Activated T-cell treated with anti-CD3 and anti-CD28 coated beads, Interleukin-2, amount 50 U/mL, for 72 hours (primary cell): ENCODE measurements around the gene PRR7. TPM values are rescaled to one million over a fixed set of nuclear protein-coding genes. Genes with fewer than 3 reads are reported as not detected.
A peak's percentile ranks its signal among the peaks of the same experiment; 100 is the strongest.

ENCODE experiments used
- ATAC-seq, 2 donors: fragments of 150-1000 bp; cut with Tn5 transposase; replicated peaks in 1 of 2; 2 replicates each; pipeline ENCODE4 v1.10.0; 2021; ENCODE audit warnings: moderate library complexity in 2 of 2, mild to moderate bottlenecking in 1 of 2
- DNase-seq, 2 donors: peaks; one replicate each; pipeline ENCODE4 v3.0.0; 2021 to 2022; ENCODE audit warnings: mixed read lengths in 1 of 2
- H3K27ac Mint-ChIP-seq: one replicate; pipeline ENCODE4 v1.8.0; 2022; ENCODE audit warnings: mild to moderate bottlenecking, moderate library complexity, mixed read lengths
- H3K27me3 Mint-ChIP-seq: one replicate; pipeline ENCODE4 v1.8.0; 2022; ENCODE audit warnings: low read depth, mixed read lengths
- H3K36me3 Mint-ChIP-seq, 2 donors: one replicate each; pipeline ENCODE4 v1.8.0; 2022; ENCODE audit warnings: mixed read lengths in 2 of 2, mild to moderate bottlenecking in 1 of 2; ENCODE audit not compliant: insufficient read depth in 2 of 2
- H3K4me1 Mint-ChIP-seq: one replicate; pipeline ENCODE4 v1.8.0; 2022; ENCODE audit warnings: low read depth, mixed read lengths
- H3K4me3 Mint-ChIP-seq, 2 donors: one replicate each; pipeline ENCODE4 v1.8.0; 2022; ENCODE audit warnings: mild to moderate bottlenecking in 2 of 2, mixed read lengths in 2 of 2, moderate library complexity in 2 of 2
- H3K9me3 Mint-ChIP-seq, 2 donors: one replicate each; pipeline ENCODE4 v1.8.0; 2022; ENCODE audit warnings: mixed read lengths in 2 of 2
- total RNA-seq, 2 donors: library from RNA; stranded (reverse); gene quantifications; one replicate each; pipeline ENCODE4 v1.2.3, GENCODE V29; 2022

PRR7 gene
- total RNA-seq, 2 donors from 2014 or later = 12.1 to 16.0 TPM

DNA sequence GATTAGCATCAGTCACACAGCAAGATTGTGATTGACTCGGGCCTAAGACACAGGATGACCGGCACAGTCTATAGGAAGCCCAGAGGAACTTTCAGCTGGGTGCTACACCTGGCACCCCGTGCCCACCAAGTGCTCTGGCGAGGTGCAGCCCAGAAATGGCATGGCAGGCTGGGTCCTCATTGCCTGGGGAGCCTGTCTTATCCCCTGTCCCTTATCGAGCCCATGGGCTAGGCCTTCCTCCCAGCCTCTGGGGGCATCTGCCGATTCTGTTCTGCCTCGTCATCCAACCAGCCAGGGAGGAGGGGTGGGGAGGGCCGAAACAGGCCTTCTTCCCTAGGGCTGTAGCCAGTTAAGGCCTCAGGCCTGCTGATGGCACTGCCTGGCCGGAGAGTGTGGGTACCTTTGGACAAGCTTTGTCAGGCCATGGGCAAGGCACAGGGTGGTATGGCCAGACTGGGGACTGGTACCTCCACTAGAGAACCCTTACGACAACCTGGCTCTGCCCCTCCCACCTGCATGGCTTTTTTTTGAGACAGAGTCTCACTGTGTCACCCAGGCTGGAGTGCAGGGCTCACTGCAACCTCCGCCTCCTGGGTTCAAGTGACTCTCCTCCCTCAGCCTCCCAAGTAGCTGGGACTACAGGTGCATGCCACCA lies 18.6 kb upstream of the PRR7 start:
- Mint-ChIP-seq H3K27me3 (no peaks in the 10 kb centered on the region), H3K4me1 (peaks cover 60% of the 10 kb centered on the region), H3K27ac (peak overlapping the region; percentile 81), H3K4me3 (peak overlapping the region; percentile 93 to 95), H3K9me3 (no peaks in the 10 kb centered on the region), H3K36me3 (peaks cover 4 to 12% of the 10 kb centered on the region in 2 donors)
- DNase-seq = peak; percentile 54 to 55
- ATAC-seq = no peak

DNA sequence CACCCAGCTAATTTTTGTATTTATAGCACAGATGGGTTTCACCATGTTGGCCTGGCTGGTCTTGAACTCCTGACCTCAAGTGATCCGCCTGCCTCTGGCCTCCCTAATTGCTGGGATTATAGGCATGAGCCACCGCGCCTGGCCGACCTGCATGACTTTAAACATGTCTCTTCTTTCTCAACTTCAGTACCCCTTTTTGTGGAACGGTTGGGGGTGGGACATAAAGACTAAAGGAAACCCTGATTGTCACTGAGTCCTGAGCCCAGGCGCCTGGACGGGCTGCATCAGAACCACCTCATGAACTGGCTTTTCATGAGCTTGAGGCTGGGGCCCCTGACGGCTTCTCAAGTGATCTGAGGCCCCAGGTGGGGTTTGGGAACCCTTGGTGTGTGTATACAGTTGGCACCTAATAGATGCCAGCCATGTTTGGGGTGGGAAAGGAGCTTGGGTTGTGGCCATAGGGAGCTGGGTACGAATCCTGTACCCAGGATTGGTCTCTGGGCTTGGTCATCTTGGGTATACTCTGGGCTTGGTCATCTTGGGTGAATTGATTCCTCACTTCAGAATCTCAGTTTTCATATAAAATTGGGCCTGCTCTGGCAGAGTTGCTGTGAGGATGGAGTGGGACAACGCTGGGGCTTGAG lies 17.9 kb upstream of the PRR7 start:
- Mint-ChIP-seq H3K27ac (peak overlapping the region; percentile 90), H3K9me3 (no peaks in the 10 kb centered on the region), H3K4me3 (peak overlapping the region; percentile 93 to 95), H3K27me3 (no peaks in the 10 kb centered on the region), H3K36me3 (peaks cover 6 to 16% of the 10 kb centered on the region in 2 donors), H3K4me1 (peaks cover 66% of the 10 kb centered on the region)
- ATAC-seq (no peak), DNase-seq (no peak)

DNA sequence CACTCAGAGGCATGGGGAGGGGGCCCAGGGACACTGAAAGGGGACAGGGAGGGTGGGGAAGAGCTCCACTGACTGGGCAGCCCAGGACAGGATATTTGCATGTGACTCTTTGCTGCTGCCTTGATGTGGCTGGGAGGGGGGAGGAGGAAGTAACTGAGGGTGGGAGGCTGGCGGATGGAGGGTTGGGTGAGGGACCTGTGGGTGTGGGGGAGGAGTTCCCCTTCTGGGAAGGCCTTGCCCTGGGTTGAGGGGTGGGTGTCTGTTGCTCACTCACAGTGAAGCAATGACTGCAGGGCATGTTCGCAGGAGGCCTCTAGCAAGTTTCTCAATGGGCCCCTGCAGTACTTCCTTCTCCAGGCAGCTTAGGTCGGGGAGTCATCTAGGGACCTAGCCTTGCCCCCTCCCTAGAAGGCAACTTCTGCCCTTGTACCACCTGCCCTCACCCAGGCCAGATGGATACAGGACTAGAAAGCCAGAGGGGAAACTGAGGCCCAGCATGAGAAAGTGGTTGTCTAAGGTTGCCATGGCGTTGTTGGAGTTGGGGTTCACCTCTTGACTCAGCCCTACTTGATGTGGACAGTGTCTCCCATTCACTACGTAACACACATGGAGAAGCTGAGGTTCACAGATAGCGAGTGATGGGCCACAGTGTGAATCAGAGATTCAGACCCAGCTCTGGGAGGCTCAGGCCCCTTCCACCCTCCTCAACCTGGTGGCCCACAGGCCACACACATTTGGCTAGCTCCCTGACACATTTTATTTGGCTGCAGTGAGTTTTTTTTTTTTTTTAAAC lies 17.2 kb upstream of the PRR7 start:
- peak; percentile 91 to 97 for DNase-seq
- Mint-ChIP-seq H3K9me3 (no peaks in the 10 kb centered on the region), H3K36me3 (peaks cover 6 to 16% of the 10 kb centered on the region in 2 donors), H3K27me3 (no peaks in the 10 kb centered on the region), H3K4me3 (peak overlapping the region; percentile 93 to 95), H3K27ac (peak overlapping the region; percentile 90), H3K4me1 (peaks cover 74% of the 10 kb centered on the region)
- peak; percentile 47 to 52 for ATAC-seq

DNA sequence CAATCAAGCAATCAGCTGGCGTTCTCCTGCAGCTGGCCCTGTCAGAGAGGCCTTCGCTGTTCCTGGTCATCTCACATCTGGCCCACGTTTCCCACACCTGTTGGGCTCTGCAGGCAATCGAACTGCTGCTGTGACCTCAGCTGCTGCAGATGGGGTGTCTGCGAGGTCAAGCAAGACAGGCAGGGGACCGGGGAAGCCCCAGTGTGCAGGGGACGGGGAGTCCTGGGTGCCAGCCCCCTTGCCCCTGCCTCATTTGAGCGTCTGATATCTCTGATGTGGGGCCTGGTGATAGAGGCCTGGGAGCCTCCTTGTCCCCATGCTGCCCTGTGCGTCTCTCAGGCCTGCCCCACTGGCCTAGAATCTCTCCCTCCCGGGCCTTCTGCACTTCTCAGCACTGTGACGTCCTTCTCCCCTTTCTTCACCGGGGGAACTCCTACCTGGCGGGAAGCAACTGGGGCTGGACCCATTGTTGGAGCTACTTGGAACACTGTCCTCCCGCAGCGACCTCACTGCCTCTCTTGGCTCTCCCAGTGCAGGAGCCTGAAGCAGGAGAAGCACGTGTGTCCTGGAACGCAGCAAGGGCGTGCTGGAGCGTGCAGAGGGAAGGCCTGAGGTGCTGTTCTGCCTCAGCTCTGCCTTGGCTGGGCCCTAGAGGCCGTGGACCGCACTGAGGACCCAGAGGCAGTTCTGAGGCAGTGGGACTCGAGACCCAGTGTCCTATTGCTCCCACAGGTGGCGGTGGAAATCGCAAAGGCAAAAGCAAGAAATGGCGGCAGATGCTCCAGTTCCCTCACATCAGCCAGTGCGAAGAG lies 16.3 kb upstream of the PRR7 start:
- peaks cover 6 to 16% of the 10 kb centered on the region in 2 donors for H3K36me3 Mint-ChIP-seq
- peak overlapping the region; percentile 90 for H3K27ac Mint-ChIP-seq
- H3K9me3 Mint-ChIP-seq = no peaks in the 10 kb centered on the region
- no peaks in the 10 kb centered on the region for H3K27me3 Mint-ChIP-seq
- peak overlapping the region; percentile 93 to 95 for H3K4me3 Mint-ChIP-seq
- peaks cover 76% of the 10 kb centered on the region for H3K4me1 Mint-ChIP-seq
- DNase-seq (no peak), ATAC-seq (no peak)

DNA sequence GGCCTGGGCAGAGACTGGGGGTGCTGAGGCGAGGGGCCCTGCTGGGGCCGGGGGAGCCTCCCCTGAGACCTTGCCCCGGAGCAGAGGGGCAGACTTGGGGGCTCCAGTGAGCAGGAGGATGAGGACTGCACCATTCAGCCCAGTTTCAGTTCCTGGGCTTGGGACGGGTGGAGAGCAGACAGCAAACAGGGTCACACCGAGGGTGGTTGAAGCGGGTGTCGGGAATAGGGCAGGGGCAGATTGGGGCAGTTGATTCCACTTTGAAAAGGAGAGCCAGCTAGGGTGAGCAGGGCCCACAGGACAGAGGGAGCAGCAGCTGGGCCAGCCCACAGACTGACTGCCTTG lies 15.7 kb upstream of the PRR7 start:
- Mint-ChIP-seq H3K36me3 (peaks cover 6 to 16% of the 10 kb centered on the region in 2 donors), H3K9me3 (no peaks in the 10 kb centered on the region), H3K4me3 (peak overlapping the region; percentile 93 to 95), H3K4me1 (peaks cover 77% of the 10 kb centered on the region), H3K27ac (peak overlapping the region; percentile 91), H3K27me3 (no peaks in the 10 kb centered on the region)
- DNase-seq (no peak), ATAC-seq (no peak)

DNA sequence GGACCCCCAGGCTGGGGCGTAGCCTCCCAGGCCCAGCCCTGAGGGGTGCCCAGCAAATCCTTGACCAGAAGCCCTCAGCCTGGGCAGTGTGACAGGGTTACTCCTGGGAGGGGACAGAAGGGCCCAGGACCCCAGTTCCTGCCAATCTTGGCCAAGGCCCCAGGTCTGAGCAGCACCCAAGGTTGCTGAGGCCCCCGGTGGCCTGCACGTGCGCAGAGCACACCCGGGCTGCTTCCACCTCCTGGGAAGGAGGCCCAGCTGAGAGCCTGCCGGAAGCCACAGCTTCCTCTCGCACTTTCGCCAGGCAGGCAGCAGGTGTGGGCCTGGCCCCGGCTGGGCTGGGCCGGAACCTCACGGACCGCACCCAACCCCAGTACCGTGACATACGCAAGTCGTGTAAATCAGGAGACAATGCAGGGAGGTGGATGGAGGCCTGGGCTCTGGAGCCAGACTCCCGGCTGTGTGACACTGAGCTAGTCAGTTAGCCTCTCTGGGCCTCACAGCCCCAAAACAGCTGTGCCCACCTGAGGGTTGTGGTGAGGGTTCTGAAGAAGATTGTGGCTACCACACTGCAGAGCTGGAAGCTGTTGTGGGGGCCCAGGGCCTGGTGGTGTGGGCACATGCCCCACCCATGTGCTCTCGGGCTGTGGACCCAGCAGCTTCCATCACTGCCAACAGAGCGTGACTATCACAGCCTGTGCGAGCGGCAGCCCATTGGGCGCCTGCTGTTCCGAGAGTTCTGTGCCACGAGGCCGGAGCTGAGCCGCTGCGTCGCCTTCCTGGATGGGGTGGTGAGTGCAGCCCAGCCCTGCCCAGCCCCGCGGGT lies 15.1 kb upstream of the PRR7 start:
- Mint-ChIP-seq H3K36me3 (peaks cover 6 to 15% of the 10 kb centered on the region in 2 donors), H3K9me3 (no peaks in the 10 kb centered on the region), H3K27ac (peak overlapping the region; percentile 91), H3K4me1 (peaks cover 77% of the 10 kb centered on the region), H3K4me3 (peak overlapping the region; percentile 93 to 95), H3K27me3 (no peaks in the 10 kb centered on the region)
- DNase-seq (peak; percentile 72 to 86), ATAC-seq (peak; percentile 40 to 56)

DNA sequence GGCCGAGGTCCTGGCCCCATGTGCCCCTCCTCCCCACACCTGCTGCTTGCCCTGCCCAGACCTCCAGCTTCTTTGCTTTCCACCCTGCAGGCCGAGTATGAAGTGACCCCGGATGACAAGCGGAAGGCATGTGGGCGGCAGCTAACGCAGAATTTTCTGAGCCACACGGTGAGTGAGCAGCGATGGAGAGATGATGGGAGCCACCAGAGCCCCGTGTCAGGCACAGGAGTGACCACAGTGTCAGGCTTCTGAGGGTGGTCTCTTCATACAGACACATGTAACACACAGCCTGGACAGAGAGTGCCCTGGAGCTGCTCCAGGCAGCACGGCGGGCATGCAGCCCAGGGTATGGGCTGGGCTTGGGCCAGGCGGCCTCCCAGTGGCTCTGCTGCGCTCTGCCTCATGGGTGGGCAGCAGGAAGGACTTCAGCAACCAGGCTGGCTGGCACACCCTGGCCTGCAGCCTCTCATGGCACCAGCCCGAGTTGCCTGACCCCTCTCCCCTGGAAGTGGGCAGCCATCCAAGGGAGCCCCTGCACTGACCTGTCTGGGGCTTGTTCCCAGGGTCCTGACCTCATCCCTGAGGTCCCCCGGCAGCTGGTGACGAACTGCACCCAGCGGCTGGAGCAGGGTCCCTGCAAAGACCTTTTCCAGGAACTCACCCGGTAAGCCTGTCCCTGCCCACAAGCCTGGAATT lies 14.3 kb upstream of the PRR7 start:
- peak; percentile 1 to 4 for ATAC-seq
- peaks cover 9 to 20% of the 10 kb centered on the region in 2 donors for H3K36me3 Mint-ChIP-seq

DNA sequence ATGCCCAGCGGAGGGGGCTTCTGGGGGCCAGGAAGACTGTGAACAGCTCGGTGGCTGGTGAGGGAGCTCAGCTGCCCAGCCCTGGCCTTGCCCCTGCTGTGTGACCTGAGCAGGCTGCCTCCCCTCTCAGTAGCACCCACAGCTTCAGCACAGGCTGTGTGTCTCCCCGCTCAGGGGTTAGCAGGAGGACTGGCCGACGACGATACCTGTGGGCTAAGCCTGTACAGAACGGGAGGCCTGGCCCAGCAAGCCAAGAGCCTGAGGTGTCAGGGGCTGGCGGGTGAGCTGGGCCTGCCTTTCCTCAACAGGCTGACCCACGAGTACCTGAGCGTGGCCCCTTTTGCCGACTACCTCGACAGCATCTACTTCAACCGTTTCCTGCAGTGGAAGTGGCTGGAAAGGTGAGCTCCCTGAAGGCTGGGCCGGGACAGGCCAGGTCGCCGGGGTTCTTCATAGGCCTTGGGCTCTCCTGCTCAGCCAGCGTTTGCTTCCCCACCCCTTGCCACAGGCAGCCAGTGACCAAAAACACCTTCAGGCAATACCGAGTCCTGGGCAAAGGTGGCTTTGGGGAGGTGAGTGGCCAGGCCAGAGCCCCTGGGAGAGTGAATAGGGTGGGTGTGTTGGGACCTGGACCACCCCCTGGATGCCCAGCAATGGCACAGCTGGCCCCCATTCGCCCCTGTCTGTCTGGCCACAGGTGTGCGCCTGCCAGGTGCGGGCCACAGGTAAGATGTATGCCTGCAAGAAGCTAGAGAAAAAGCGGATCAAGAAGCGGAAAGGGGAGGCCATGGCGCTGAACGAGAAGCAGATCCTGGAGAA lies 13.6 kb upstream of the PRR7 start:
- no peaks in the 10 kb centered on the region for H3K9me3 Mint-ChIP-seq
- peaks cover 87% of the 10 kb centered on the region for H3K4me1 Mint-ChIP-seq
- DNase-seq = no peak
- no peak for ATAC-seq
- peaks cover 14 to 25% of the 10 kb centered on the region in 2 donors for H3K36me3 Mint-ChIP-seq
- peak overlapping the region; percentile 70 to 95 for H3K4me3 Mint-ChIP-seq
- no peaks in the 10 kb centered on the region for H3K27me3 Mint-ChIP-seq
- H3K27ac Mint-ChIP-seq = peak overlapping the region; percentile 38

More for the DNA sequence above, 14.3 kb upstream of the PRR7 start:
- H3K4me1 Mint-ChIP-seq = peaks cover 82% of the 10 kb centered on the region
- H3K27ac Mint-ChIP-seq = peak overlapping the region; percentile 91
- H3K4me3 Mint-ChIP-seq = peak overlapping the region; percentile 93 to 95
- peak; percentile 62 to 67 for DNase-seq
- H3K27me3 Mint-ChIP-seq = no peaks in the 10 kb centered on the region
- no peaks in the 10 kb centered on the region for H3K9me3 Mint-ChIP-seq

DNA sequence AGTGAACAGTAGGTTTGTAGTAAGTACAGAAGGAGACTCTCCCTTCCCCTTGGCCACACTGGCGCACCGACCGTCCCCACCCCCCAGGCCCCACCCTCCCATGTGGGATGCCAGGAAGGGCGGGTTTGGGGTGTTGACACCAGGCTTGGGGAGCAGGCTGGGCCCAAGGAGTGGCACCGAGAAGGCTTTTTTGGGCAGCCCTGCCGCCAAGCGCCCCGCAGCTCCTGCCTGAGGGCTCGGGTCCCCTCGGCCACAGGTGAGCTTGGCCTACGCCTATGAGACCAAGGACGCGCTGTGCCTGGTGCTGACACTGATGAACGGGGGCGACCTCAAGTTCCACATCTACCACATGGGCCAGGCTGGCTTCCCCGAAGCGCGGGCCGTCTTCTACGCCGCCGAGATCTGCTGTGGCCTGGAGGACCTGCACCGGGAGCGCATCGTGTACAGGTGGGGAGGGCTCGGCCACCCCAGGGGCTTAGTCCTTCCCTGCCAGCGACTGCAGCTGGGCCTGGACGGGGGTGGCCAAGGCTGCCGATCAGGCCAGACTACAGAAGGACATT lies 12.9 kb upstream of the PRR7 start:
- peak overlapping the region; percentile 64 to 65 for H3K4me3 Mint-ChIP-seq

DNA sequence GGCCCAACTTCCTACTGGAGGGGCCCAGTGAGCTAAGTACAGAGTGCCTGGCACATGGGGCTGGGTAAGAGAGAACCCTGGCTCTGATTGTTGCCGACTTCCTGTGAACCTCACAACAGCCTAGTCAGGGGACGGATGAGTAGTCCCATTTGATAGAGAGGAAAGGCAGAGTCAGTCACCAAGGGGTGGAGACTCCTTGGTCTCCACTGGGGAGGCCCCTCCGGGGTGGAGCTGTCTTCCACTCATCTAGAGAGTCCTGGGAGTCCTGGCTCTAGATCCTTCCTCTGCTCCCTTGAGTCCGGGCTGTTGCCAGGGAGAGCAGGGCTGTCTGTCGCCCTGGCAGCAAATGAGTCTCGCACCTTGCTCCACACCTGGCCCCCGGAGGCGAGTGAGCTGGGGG lies 12.2 kb upstream of the PRR7 start:
- peak overlapping the region; percentile 64 to 65 for H3K4me3 Mint-ChIP-seq
- H3K27me3 Mint-ChIP-seq = no peaks in the 10 kb centered on the region
- no peaks in the 10 kb centered on the region for H3K9me3 Mint-ChIP-seq
- H3K27ac Mint-ChIP-seq = peak overlapping the region; percentile 16
- H3K36me3 Mint-ChIP-seq = peaks cover 17 to 28% of the 10 kb centered on the region in 2 donors
- peak; percentile 62 to 68 for DNase-seq
- peaks cover 86% of the 10 kb centered on the region for H3K4me1 Mint-ChIP-seq
- ATAC-seq = peak; percentile 41 to 66

More for the DNA sequence above, 12.9 kb upstream of the PRR7 start:
- ATAC-seq = no peak
- H3K27ac Mint-ChIP-seq = no peak overlapping the region
- H3K4me1 Mint-ChIP-seq = peaks cover 86% of the 10 kb centered on the region
- peaks cover 16 to 29% of the 10 kb centered on the region in 2 donors for H3K36me3 Mint-ChIP-seq
- no peak for DNase-seq
- no peaks in the 10 kb centered on the region for H3K9me3 Mint-ChIP-seq
- no peaks in the 10 kb centered on the region for H3K27me3 Mint-ChIP-seq
